Measurements from ENCODE around the gene ARHGEF10L. TPM values are rescaled to one million over a fixed set of nuclear protein-coding genes. Genes with fewer than 3 reads are reported as not detected.
A peak's percentile ranks its signal among the peaks of the same experiment; 100 is the strongest.

ARHGEF10L gene
- total RNA-seq, 4 donors from 2014 or later = 38.5 to 73.8 (median 41.7) TPM

- TF ChIP-seq POLR2A (IDR thresholded peaks at IDR 0.05) = no peak
- TF ChIP-seq CTCF (IDR thresholded peaks at IDR 0.05) = no peak
- TF ChIP-seq EP300 (IDR thresholded peaks at IDR 0.05) = no peak
- Histone ChIP-seq H3K27me3 (no peaks in the 10 kb centered on the region), H3K9me3 (no peaks in the 10 kb centered on the region), H3K4me1 (peaks cover 0 to 37% (median 13%) of the 10 kb centered on the region in 4 donors), H3K36me3 (no peaks in the 10 kb centered on the region), H3K27ac (peak overlapping the region in 3 of 4 donors; percentile 29 to 90 (median 84)), H3K4me3 (no peak overlapping the region)
- no peak for DNase-seq (ENCODE audit: low spot score in 2 of 2)
- 81 to 86% methylated on average over 4 of the region's 4 CpGs for WGBS, 2 donors
These were observed 6.3 kb upstream of the ARHGEF10L start for GRCh38 chr1:17533201-17533600.

- H3K9me3 ChIP-seq = no peaks in the 10 kb centered on the region
- no peaks in the 10 kb centered on the region for H3K36me3 ChIP-seq
- H3K27ac ChIP-seq = no peak overlapping the region
- WGBS, 2 donors = 88 to 92% methylated on average over 8 of the region's 8 CpGs
- no peaks in the 10 kb centered on the region for H3K27me3 ChIP-seq
- no peak for TF ChIP-seq EP300 (IDR thresholded peaks at IDR 0.05)
- no peak for TF ChIP-seq POLR2A (IDR thresholded peaks at IDR 0.05)
- H3K4me1 ChIP-seq = peaks cover 0 to 47% (median 22%) of the 10 kb centered on the region in 4 donors
- no peak for DNase-seq (ENCODE audit: low spot score in 2 of 2)
- no peak overlapping the region for H3K4me3 ChIP-seq
These were observed 4.1 kb upstream of the ARHGEF10L start for GRCh38 chr1:17535300-17535936.

GRCh38 chr1:17538010-17538409 is 1.5 kb upstream of the ARHGEF10L start:
- WGBS, 2 donors = 35 to 57% methylated on average over 7 of the region's 7 CpGs
- no peak for DNase-seq (ENCODE audit: low spot score in 2 of 2)
- H3K27me3 ChIP-seq = no peaks in the 10 kb centered on the region
- no peaks in the 10 kb centered on the region for H3K36me3 ChIP-seq
- no peaks in the 10 kb centered on the region for H3K9me3 ChIP-seq
- peaks cover 0 to 45% (median 14%) of the 10 kb centered on the region in 4 donors for H3K4me1 ChIP-seq
- TF ChIP-seq POLR2A (IDR thresholded peaks at IDR 0.05) = no peak
- peak in 1 of 2 donors; percentile 24 for TF ChIP-seq EP300 (IDR thresholded peaks at IDR 0.05)
- H3K4me3 ChIP-seq = no peak overlapping the region
- peak overlapping the region in 3 of 4 donors; percentile 56 to 97 (median 94) for H3K27ac ChIP-seq

- peak overlapping the region; percentile 82 to 97 (median 90) for H3K27ac ChIP-seq
- WGBS, 2 donors = 26 to 30% methylated on average over 13 of the region's 13 CpGs
- DNase-seq (ENCODE audit: low spot score in 2 of 2) = no peak
- H3K4me1 ChIP-seq = peaks cover 0 to 43% (median 14%) of the 10 kb centered on the region in 4 donors
- TF ChIP-seq EP300 (IDR thresholded peaks at IDR 0.05) = no peak
- no peaks in the 10 kb centered on the region for H3K9me3 ChIP-seq
- no peaks in the 10 kb centered on the region for H3K36me3 ChIP-seq
- H3K27me3 ChIP-seq = no peaks in the 10 kb centered on the region
- H3K4me3 ChIP-seq = peak overlapping the region in 1 of 4 donors; percentile 16
These were observed 925 bp upstream of the ARHGEF10L start for GRCh38 chr1:17538428-17539117.

- no peak for TF ChIP-seq EP300 (IDR thresholded peaks at IDR 0.05)
- TF ChIP-seq CTCF (IDR thresholded peaks at IDR 0.05) = no peak
- no peaks in the 10 kb centered on the region for H3K36me3 ChIP-seq
- H3K27ac ChIP-seq = peak overlapping the region; percentile 82 to 97 (median 90)
- DNase-seq (ENCODE audit: low spot score in 2 of 2) = no peak
- H3K4me1 ChIP-seq = peaks cover 0 to 43% (median 14%) of the 10 kb centered on the region in 4 donors
- H3K27me3 ChIP-seq = no peaks in the 10 kb centered on the region
- WGBS, 2 donors = 8 to 10% methylated on average over 17 to 20 of the region's 20 CpGs
- no peaks in the 10 kb centered on the region for H3K9me3 ChIP-seq
- H3K4me3 ChIP-seq = peak overlapping the region; percentile 16 to 92 (median 57)
These were observed 401 bp upstream of the ARHGEF10L start for GRCh38 chr1:17539118-17539476.

- no peaks in the 10 kb centered on the region for H3K36me3 ChIP-seq
- H3K4me1 ChIP-seq = peaks cover 0 to 52% (median 19%) of the 10 kb centered on the region in 4 donors
- peak overlapping the region; percentile 87 to 97 (median 92) for H3K27ac ChIP-seq
- 2 to 9% methylated on average over 10 to 15 of the region's 26 CpGs for WGBS, 2 donors
- no peak for TF ChIP-seq POLR2A (IDR thresholded peaks at IDR 0.05)
- TF ChIP-seq EP300 (IDR thresholded peaks at IDR 0.05) = no peak
- TF ChIP-seq CTCF (IDR thresholded peaks at IDR 0.05) = no peak
- no peaks in the 10 kb centered on the region for H3K9me3 ChIP-seq
- DNase-seq (ENCODE audit: low spot score in 2 of 2) = peak in 1 of 2 donors; percentile 53
- no peaks in the 10 kb centered on the region for H3K27me3 ChIP-seq
- H3K4me3 ChIP-seq = peak overlapping the region; percentile 56 to 92 (median 78)
These were observed 930 bp downstream of the ARHGEF10L start for GRCh38 chr1:17540255-17541001.
